H1 (cell line): Measurements from ENCODE around the gene FGD5. TPM values are rescaled to one million over a fixed set of nuclear protein-coding genes. Genes with fewer than 3 reads are reported as not detected.

ENCODE experiments used
- E2F6 ChIP-seq: IDR thresholded peaks from 2 replicates; pipeline ENCODE4 v1.6.1; 2012; ENCODE audit warnings: inconsistent platforms
- JUND ChIP-seq: IDR thresholded peaks from 2 replicates; pipeline ENCODE4 v1.6.1; 2011; ENCODE audit warnings: mild to moderate bottlenecking, improper control_type of control experiment, low read length
- KDM1A ChIP-seq: fragments of 200-600, 300-600 bp; sonication (generic); IDR thresholded peaks from 2 replicates; pipeline ENCODE4 v1.7.1; 2016; ENCODE audit warnings: mild to moderate bottlenecking, low read length, borderline replicate concordance
- KDM5A ChIP-seq: fragments of 200-600 bp; IDR thresholded peaks from 2 replicates; pipeline ENCODE4 v1.7.1; 2012; ENCODE audit warnings: mild to moderate bottlenecking, low read length, inconsistent platforms, mixed read lengths
- MAX ChIP-seq: IDR thresholded peaks from 2 replicates; pipeline ENCODE4 v1.6.1; 2012; ENCODE audit warnings: inconsistent platforms
- RAD21 ChIP-seq, 2 experiments: IDR thresholded peaks in 1 of 2; conservative IDR thresholded peaks in 1 of 2; 2 replicates each; pipeline ENCODE4 v1.6.1; 2011; ENCODE audit warnings: low read depth in 2 of 2, low read length in 2 of 2, improper control_type of control experiment in 1 of 2, inconsistent platforms in 1 of 2, mild to moderate bottlenecking in 1 of 2, moderate library complexity in 1 of 2
- SIN3A ChIP-seq, 2 experiments: IDR thresholded peaks in 1 of 2; conservative IDR thresholded peaks in 1 of 2; 2 replicates each; pipeline ENCODE4 v1.6.1; 2011 to 2012; ENCODE audit warnings: low read length in 2 of 2, improper control_type of control experiment in 1 of 2, low read depth in 1 of 2, mild to moderate bottlenecking in 1 of 2
- SP4 ChIP-seq: IDR thresholded peaks from 2 replicates; pipeline ENCODE4 v1.6.1; 2012; ENCODE audit warnings: low read length, inconsistent platforms
- TAF7 ChIP-seq: optimal IDR thresholded peaks from 2 replicates; pipeline ENCODE3; 2011; ENCODE audit warnings: low read depth, mild to moderate bottlenecking, inconsistent platforms, low read length, moderate library complexity, borderline replicate concordance
- TEAD4 ChIP-seq: IDR thresholded peaks from 2 replicates; pipeline ENCODE4 v1.6.1; 2012; ENCODE audit warnings: low read depth, low read length, inconsistent platforms, mixed read lengths
- polyA plus RNA-seq, 7 experiments: library from polyadenylated mRNA; depleted of rRNA in 3 of 7; stranded (reverse) in 5 of 7; unstranded in 2 of 7; fragments of >200 nt in 5 of 7; fragments of 200-250 nt in 2 of 7; gene quantifications; 1 replicate in 5 of 7; 2 replicates in 1 of 7; 4 replicates in 1 of 7; pipeline versions ENCODE4 v1.2.1 to v1.2.3, GENCODE V29; 2011 to 2013; ENCODE audit warnings: missing spikeins in 2 of 7, mixed read lengths in 2 of 7
- total RNA-seq: library from RNA; stranded (reverse); fragmentation: NEBNext Ultra II Directional; extraction: Animal tissue kit (Norgen Biotek cat#: 25700); gene quantifications from 2 replicates; pipeline ENCODE4 v1.2.1, GENCODE V29; 2021

Gene FGD5
- total and polyA plus RNA-seq, 2 of the 8 experiments (the other 6 are each of a cell fraction or from before 2014, with no cell fraction given), result 4.7 to 14.3 TPM

- TF ChIP-seq E2F6 (no peak), TAF7 (no peak), SIN3A (conservative IDR thresholded peaks at IDR 0.05 in 1 of 2, IDR thresholded peaks at IDR 0.05 in 1 of 2; ENCODE audit: low read depth in 1 of 2, low read length in 2 of 2) (no peak), JUND (no peak), KDM1A (no peak), MAX (0 out of 2 replicates have a peak, but pooled peaks have one; percentile 23), KDM5A (no peak), RAD21 (IDR thresholded peaks at IDR 0.05 in 1 of 2, conservative IDR thresholded peaks at IDR 0.05 in 1 of 2; ENCODE audit: low read depth in 2 of 2, low read length in 2 of 2) (peak; percentile 65 to 74), TEAD4 (no peak), SP4 (no peak)
These were observed 97.0 kb downstream of the FGD5 start (continued) for GRCh38 chr3:14915636-14916222.
